Nephron (organoid): Measurements from ENCODE around the gene MBTPS1.
A peak's percentile ranks its signal among the peaks of the same experiment; 100 is the strongest.

Source experiments
- H3K27ac Mint-ChIP-seq, 3 experiments: 2 replicates each; pipeline ENCODE4 v1.8.0; 2020; ENCODE audit warnings: mixed read lengths in 3 of 3, mild to moderate bottlenecking in 2 of 3, moderate library complexity in 1 of 3
- H3K27me3 Mint-ChIP-seq: 2 replicates; pipeline ENCODE4 v1.8.0; 2021; ENCODE audit warnings: low read depth, mild to moderate bottlenecking, moderate library complexity, mixed read lengths
- H3K36me3 Mint-ChIP-seq: 2 replicates; pipeline ENCODE4 v1.8.0; 2020; ENCODE audit warnings: low read depth, mixed read lengths
- H3K4me1 Mint-ChIP-seq: 2 replicates; pipeline ENCODE4 v1.8.0; 2020; ENCODE audit warnings: mixed read lengths
- H3K4me3 Mint-ChIP-seq, 3 experiments: 2 replicates each; pipeline ENCODE4 v1.8.0; 2020; ENCODE audit warnings: mild to moderate bottlenecking in 3 of 3, mixed read lengths in 3 of 3, moderate library complexity in 2 of 3
- H3K9me3 Mint-ChIP-seq: 2 replicates; pipeline ENCODE4 v1.8.0; 2020; ENCODE audit warnings: mixed read lengths
- TF ChIP-seq, protein P1 (sequence below), 3 experiments: fragments of 200-600 bp; sonication (generic); IDR thresholded peaks; one replicate each; pipeline ENCODE4 v1.5.0; 2021; ENCODE audit warnings: antibody characterized with exemption in 3 of 3; ENCODE audit not compliant: unreplicated experiment in 3 of 3

Gene MBTPS1

DNA sequence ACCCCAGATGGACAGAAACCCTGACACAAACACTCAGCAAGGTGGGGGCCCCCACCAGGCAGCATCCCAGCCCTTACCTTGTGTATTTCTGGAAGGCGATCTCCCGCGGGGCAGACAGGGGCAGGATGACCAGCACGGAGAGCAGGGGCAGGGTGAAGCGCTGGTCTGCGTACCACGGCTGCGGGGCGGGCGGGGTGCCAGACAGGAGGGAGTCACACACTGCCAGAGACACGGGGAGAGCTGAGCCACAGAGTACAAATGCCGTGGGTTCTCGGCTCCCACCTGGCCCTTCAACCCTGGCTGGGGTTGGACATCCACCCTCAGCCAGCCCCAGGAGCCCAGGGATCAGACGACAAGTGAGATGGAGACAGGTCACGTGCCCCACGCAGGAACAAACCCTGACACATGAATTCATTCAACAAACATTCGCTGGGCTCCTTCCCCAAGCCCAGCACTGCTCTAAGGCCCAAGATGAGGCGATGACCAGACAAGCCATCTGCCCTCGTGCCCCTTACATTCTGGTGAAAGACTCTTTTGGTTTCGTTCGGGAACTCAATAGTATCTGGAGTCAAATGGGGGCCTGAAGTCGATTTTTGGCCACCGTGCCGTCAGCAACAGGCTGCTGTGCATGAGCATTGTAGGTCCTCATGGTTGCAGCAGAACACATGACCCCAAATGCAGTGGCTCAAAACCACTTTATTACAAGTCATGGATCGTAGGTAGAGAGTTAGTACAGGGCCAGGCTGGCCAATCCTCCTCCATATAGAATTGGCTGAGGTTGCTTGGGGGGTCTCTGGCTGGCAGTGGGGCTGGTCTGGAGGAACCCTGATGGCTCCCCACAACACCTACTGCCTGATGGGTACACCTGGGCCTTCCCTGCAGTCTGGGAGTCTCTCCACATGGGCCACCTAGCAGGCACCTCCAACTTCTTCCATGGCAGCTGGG, 83.2 kb downstream of the MBTPS1 start:
- TF ChIP-seq, protein P1, sequence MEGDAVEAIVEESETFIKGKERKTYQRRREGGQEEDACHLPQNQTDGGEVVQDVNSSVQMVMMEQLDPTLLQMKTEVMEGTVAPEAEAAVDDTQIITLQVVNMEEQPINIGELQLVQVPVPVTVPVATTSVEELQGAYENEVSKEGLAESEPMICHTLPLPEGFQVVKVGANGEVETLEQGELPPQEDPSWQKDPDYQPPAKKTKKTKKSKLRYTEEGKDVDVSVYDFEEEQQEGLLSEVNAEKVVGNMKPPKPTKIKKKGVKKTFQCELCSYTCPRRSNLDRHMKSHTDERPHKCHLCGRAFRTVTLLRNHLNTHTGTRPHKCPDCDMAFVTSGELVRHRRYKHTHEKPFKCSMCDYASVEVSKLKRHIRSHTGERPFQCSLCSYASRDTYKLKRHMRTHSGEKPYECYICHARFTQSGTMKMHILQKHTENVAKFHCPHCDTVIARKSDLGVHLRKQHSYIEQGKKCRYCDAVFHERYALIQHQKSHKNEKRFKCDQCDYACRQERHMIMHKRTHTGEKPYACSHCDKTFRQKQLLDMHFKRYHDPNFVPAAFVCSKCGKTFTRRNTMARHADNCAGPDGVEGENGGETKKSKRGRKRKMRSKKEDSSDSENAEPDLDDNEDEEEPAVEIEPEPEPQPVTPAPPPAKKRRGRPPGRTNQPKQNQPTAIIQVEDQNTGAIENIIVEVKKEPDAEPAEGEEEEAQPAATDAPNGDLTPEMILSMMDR (IDR thresholded peaks at IDR 0.05; ENCODE audit: unreplicated experiment in 3 of 3) = no peak
- Mint-ChIP-seq H3K36me3 (no peaks in the 10 kb centered on the region), H3K4me3 (no peak overlapping the region), H3K9me3 (peaks cover 3% of the 10 kb centered on the region), H3K4me1 (no peaks in the 10 kb centered on the region), H3K27me3 (peaks cover 15% of the 10 kb centered on the region), H3K27ac (no peak overlapping the region)

DNA sequence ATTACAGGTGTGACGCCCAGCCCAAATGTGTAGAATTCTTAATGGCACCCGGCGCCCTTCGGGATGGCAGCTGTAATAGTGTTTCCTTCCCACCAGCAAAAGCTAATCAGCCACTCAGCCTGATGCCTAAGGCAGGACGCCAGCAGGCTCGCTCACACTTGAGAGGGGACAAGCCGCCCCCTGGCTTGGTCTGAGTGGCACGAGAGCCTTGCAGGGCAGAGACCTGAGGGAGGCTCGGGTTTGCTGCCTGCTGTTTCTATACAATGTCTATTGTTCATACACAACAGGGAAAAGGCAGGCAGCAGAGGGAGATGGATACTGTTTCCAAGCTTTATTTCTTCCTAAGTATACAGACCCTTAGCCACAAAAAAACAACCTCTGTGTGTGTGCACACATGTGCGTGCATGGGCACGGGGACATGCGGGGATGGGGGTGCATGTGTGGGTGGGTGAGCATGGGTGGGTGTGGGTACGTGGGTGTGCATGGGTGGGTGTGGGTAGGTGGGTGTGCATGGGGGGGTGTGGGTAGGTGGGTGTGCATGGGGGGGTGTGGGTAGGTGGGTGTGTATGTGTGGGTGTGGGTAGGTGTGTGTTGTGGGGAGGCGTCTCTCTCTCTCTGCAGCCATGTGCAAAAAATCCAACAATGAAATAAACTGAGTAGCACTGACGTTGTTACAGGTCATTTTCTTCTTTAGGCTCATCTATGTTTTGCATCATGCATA, 84.1 kb downstream of the MBTPS1 start:
- TF ChIP-seq, protein P1 (IDR thresholded peaks at IDR 0.05; ENCODE audit: unreplicated experiment in 3 of 3) = no peak
- H3K27ac Mint-ChIP-seq = no peak overlapping the region
- H3K27me3 Mint-ChIP-seq = peaks cover 10% of the 10 kb centered on the region
- no peaks in the 10 kb centered on the region for H3K36me3 Mint-ChIP-seq
- peaks cover 3% of the 10 kb centered on the region for H3K9me3 Mint-ChIP-seq
- peaks cover 5% of the 10 kb centered on the region for H3K4me1 Mint-ChIP-seq
- no peak overlapping the region for H3K4me3 Mint-ChIP-seq

DNA sequence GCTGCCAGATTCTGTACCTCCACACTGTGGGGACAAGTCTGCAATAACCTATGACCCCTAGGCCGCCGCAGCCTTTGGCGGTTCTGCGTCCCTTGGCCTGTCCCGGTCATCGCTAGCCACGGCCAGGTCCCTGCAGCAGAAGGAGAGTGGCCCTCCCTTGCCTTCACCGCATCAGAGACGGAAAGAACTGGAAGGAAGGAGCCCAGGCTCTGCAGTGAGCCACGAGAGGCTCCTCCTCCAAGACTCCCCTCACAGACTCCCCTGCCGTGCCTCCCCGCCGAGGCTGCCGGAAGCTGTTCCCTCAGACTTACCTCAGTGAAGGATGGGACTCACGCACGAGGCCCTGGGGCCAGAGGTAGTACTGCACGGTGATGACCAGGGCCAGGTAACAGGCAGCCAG, 85.2 kb downstream of the MBTPS1 start:
- Mint-ChIP-seq H3K4me3 (no peak overlapping the region), H3K4me1 (peaks cover 7% of the 10 kb centered on the region), H3K27ac (no peak overlapping the region), H3K9me3 (peaks cover 3% of the 10 kb centered on the region), H3K27me3 (peaks cover 10% of the 10 kb centered on the region), H3K36me3 (no peaks in the 10 kb centered on the region)
- TF ChIP-seq, protein P1 (IDR thresholded peaks at IDR 0.05; ENCODE audit: unreplicated experiment in 3 of 3) = no peak

DNA sequence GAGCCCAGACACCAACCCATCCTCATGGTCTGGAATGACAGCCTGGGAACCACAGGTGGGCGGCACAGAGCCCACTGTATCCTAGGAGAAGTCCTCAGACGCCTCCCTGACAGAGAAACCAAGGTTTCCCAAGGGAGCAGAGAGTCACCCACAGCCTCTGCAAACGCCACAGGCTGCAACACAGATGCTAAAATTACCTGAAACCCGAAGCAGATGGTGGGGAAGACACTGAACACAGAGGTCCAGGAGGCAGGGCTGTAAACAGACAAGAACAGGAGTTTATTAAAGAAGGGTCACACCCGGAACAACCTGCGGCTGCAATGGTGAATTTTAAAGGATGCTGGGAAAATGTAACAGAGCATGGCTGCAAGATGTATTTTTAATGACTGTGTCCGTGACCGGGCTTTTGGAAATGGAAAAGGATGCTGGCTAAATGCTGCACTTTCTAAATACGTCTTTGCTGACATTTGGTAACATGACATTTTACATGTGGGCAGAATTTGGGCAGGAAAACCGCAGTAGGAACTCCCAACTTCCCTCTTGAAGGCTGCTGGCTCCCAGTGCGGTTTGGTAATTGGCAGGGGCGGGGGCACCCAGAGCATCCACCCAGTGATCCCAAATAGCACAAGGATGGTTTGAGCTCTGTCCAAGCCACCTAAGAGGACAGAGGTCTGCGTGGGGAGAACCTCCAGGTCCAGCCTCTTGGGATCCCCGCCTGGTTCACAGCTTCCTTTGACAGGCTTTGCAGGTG, 87.3 kb downstream of the MBTPS1 start:
- TF ChIP-seq, protein P1 (IDR thresholded peaks at IDR 0.05; ENCODE audit: unreplicated experiment in 3 of 3) = no peak
- H3K27ac Mint-ChIP-seq = no peak overlapping the region
- H3K36me3 Mint-ChIP-seq = no peaks in the 10 kb centered on the region
- no peaks in the 10 kb centered on the region for H3K9me3 Mint-ChIP-seq
- peaks cover 7% of the 10 kb centered on the region for H3K4me1 Mint-ChIP-seq
- peaks cover 10% of the 10 kb centered on the region for H3K27me3 Mint-ChIP-seq
- no peak overlapping the region for H3K4me3 Mint-ChIP-seq

DNA sequence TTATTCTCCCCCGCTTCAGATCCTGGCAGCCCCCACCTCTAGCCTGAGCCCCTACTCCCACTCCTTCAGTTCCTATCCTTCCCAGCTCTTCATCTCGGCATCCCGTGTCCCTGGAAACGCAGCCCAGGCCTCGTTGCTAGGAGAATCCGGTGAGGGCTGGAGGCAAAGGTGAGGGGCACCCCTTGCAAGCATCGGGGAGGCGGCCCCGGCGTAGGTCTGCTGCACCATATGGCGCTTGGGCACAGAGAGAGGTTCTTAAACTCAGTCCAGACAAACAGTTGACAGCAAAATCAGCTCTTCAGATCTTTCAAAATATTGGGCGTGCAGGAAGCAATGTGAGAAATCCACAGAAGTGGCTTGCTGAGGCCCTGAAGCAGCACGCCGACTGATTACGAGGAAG, 89.1 kb downstream of the MBTPS1 start:
- peak overlapping the region in 1 of 3 experiments; percentile 6 for H3K27ac Mint-ChIP-seq
- H3K9me3 Mint-ChIP-seq = no peaks in the 10 kb centered on the region
- TF ChIP-seq, protein P1 (IDR thresholded peaks at IDR 0.05; ENCODE audit: unreplicated experiment in 3 of 3) = no peak
- H3K4me1 Mint-ChIP-seq = peaks cover 7% of the 10 kb centered on the region
- H3K27me3 Mint-ChIP-seq = peaks cover 13% of the 10 kb centered on the region
- no peaks in the 10 kb centered on the region for H3K36me3 Mint-ChIP-seq
- H3K4me3 Mint-ChIP-seq = no peak overlapping the region
